Fibroblast of skin of right quadriceps (primary cell): Measurements from ENCODE around the gene NVL.
"Not testable (repeated sequence)": the region's sequence is repeated elsewhere in the genome, so short reads cannot be mapped to it uniquely, and the experiment has no call there.

Experiments used
- DNase-seq: peaks from one replicate; pipeline ENCODE4 v3.0.0-alpha.2; 2013

Gene NVL

GRCh38 chr1:224226849-224227502, 103.0 kb downstream of the NVL start:
- DNase-seq = no peak

GRCh38 chr1:224223819-224224714, 105.9 kb downstream of the NVL start:
- DNase-seq = peak; percentile 79

- DNase-seq = no peak
Observed at GRCh38 chr1:224219612-224220059, 110.3 kb downstream of the NVL start.

- DNase-seq = no peak
Observed at GRCh38 chr1:224219011-224219611, 110.9 kb downstream of the NVL start.

- no peak for DNase-seq
Observed at GRCh38 chr1:224217655-224218623, 112.0 kb downstream of the NVL start.

- DNase-seq = no peak
Observed at GRCh38 chr1:224216382-224216781, 113.6 kb downstream of the NVL start.

GRCh38 chr1:224213438-224214119, 116.4 kb downstream of the NVL start:
- DNase-seq = no peak

- DNase-seq = no peak
Observed at GRCh38 chr1:224212618-224213061, 117.3 kb downstream of the NVL start.

GRCh38 chr1:224211206-224211962, 118.6 kb downstream of the NVL start:
- DNase-seq = peak; percentile 75

- DNase-seq = not testable (repeated sequence)
Observed at GRCh38 chr1:224205931-224206538, 123.9 kb downstream of the NVL start.

GRCh38 chr1:224205438-224205840, 124.5 kb downstream of the NVL start:
- peak; percentile 89 for DNase-seq

- DNase-seq = peak; percentile 78
Observed at GRCh38 chr1:224203243-224204016, 126.5 kb downstream of the NVL start.

GRCh38 chr1:224201853-224202252, 128.1 kb downstream of the NVL start:
- no peak for DNase-seq

GRCh38 chr1:224201383-224201782, 128.6 kb downstream of the NVL start:
- DNase-seq = no peak

- no peak for DNase-seq
Observed at GRCh38 chr1:224199679-224200078, 130.3 kb downstream of the NVL start.

GRCh38 chr1:224198572-224198971, 131.4 kb downstream of the NVL start:
- DNase-seq = no peak

- no peak for DNase-seq
Observed at GRCh38 chr1:224196813-224197600, 133.0 kb downstream of the NVL start.

- no peak for DNase-seq
Observed at GRCh38 chr1:224193319-224193966, 136.5 kb downstream of the NVL start.
